Right cardiac atrium (tissue), 5 donors: ENCODE data around the gene PRKCA. TPM values are rescaled to one million over a fixed set of nuclear protein-coding genes. Genes with fewer than 3 reads are reported as not detected.

Source experiments
- ATAC-seq, 2 donors: fragments of 200-7000 bp; cut with Tn5 transposase; one replicate each; pipeline versions ENCODE4 v1.8.0 to v1.9.1; 2020; ENCODE audit warnings: moderate library complexity in 2 of 2, mild to moderate bottlenecking in 1 of 2
- DNase-seq, 3 donors: peaks; one replicate each; pipeline ENCODE4 v3.0.0-alpha.2; 2020
- H3K27ac ChIP-seq: one replicate; pipeline ENCODE4 v1.5.1; 2013; ENCODE audit warnings: mild to moderate bottlenecking, low read length, control low read depth, moderate library complexity
- H3K27me3 ChIP-seq: one replicate; pipeline ENCODE4 v1.6.1; 2013; ENCODE audit not compliant: control insufficient read depth, insufficient read depth
- H3K4me1 ChIP-seq: one replicate; pipeline ENCODE4 v1.6.1; 2013; ENCODE audit warnings: low read length; ENCODE audit not compliant: control insufficient read depth, insufficient read depth
- H3K4me3 ChIP-seq: one replicate; pipeline ENCODE4 v1.5.1; 2013; ENCODE audit warnings: low read length, control low read depth
- H3K9me3 ChIP-seq: one replicate; pipeline ENCODE4 v1.6.1; 2013; ENCODE audit warnings: low read length; ENCODE audit not compliant: control insufficient read depth
- WGBS: extraction: QIAGEN DNeasy Blood & Tissue Kit; methylation state at CpG from one replicate; pipeline ENCODE4 v1.1.7; 2013; 5-methylcytosine and 5-hydroxymethylcytosine counted together
- intact Hi-C, 4 donors: fragments of 100-400 bp; cut with DNase I; formaldehyde crosslinking; loops; one replicate each; pipeline versions ENCODE4 v1.11.0 to v1.14.0; 2022 to 2023
- polyA plus RNA-seq: library from polyadenylated mRNA; stranded (reverse); fragments of 200-250 nt; gene quantifications from one replicate; pipeline ENCODE4 v1.2.3, GENCODE V29; 2013
- total RNA-seq, 4 donors: library from RNA; stranded (reverse); fragmentation: NEBNext Ultra II Directional; extraction: Animal tissue kit (Norgen Biotek cat#: 25700); gene quantifications; one replicate each; pipeline ENCODE4 v1.2.1, GENCODE V29; 2021
- donor health status: healthy with polysubstance abuse.
- donor health status: DM: no; HTN: yes; CAD: no.
- donor health status: DM: no; HTN: no; CAD: no.
- donor health status: DM: no; HTN: yes; CAD: no; lungs with severe emphysema.
- donor health status: DM: yes; HTN: yes; CAD: no.

PRKCA gene
- total and polyA plus RNA-seq, 5 donors, result 2.2 to 8.0 (median 6.8) TPM

- Histone ChIP-seq H3K4me3 (no peak overlapping the region), H3K9me3 (no peaks in the 10 kb centered on the region), H3K27ac (no peak overlapping the region), H3K4me1 (no peaks in the 10 kb centered on the region), H3K27me3 (no peaks in the 10 kb centered on the region)
- DNase-seq (no peak), ATAC-seq (no peak)
- WGBS, result 79% methylated on average over 4 of the region's 4 CpGs
- intact Hi-C loops, result loop anchor here in 1 of 4 donors (10.0 kb wide), 1 partner anchor 318 kb away; no protein-coding TSS in a partner anchor
Observed at GRCh38 chr17:66573078-66573477, 270.7 kb downstream of the PRKCA start.

DNA sequence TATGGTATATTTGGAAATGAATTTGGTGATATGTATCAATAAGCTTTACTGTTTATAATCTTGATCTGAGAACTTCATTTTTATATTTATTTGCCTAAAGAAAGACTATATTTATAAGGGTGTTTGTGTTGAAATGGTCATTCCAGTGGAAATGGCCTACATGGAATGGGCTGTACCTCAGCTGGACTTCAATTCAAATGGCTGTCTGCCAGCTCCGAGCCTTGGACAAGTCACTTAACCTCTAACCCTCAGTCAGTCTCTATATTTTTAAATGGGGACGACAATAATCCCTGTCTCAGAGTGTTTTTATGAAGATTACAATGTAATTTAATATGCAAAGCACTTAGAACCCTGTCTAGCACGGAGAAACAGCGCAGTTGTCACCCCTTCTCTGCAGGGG, 271.7 kb downstream of the PRKCA start:
- WGBS, result 69% methylated on average over 4 of the region's 4 CpGs
- no peak overlapping the region for H3K27ac ChIP-seq
- H3K27me3 ChIP-seq, result no peaks in the 10 kb centered on the region
- no peak for DNase-seq
- no peak for ATAC-seq
- H3K4me1 ChIP-seq, result no peaks in the 10 kb centered on the region
- intact Hi-C loops, result loop anchor here in 1 of 4 donors (10.0 kb wide), 1 partner anchor 319 kb away; no protein-coding TSS in a partner anchor
- H3K4me3 ChIP-seq, result no peak overlapping the region
- H3K9me3 ChIP-seq, result no peaks in the 10 kb centered on the region

- Histone ChIP-seq H3K27me3 (no peaks in the 10 kb centered on the region), H3K4me1 (no peaks in the 10 kb centered on the region), H3K9me3 (no peaks in the 10 kb centered on the region), H3K27ac (no peak overlapping the region), H3K4me3 (no peak overlapping the region)
- DNase-seq (no peak), ATAC-seq (no peak)
- WGBS, result 83% methylated on average over 6 of the region's 6 CpGs
- intact Hi-C loops, result loop anchor here in 1 of 4 donors (10.0 kb wide), 1 partner anchor 322 kb away; no protein-coding TSS in a partner anchor
Observed at GRCh38 chr17:66576473-66576872, 274.1 kb downstream of the PRKCA start.

- Histone ChIP-seq H3K4me1 (no peaks in the 10 kb centered on the region), H3K9me3 (no peaks in the 10 kb centered on the region), H3K4me3 (no peak overlapping the region), H3K27ac (no peak overlapping the region), H3K27me3 (no peaks in the 10 kb centered on the region)
- intact Hi-C loops, result loop anchor here in 1 of 4 donors (10.0 kb wide), 1 partner anchor 322 kb away; no protein-coding TSS in a partner anchor
- no peak for DNase-seq
- no peak for ATAC-seq
- WGBS, result 85% methylated on average over 8 of the region's 8 CpGs
Observed at GRCh38 chr17:66577041-66577440, 274.6 kb downstream of the PRKCA start.

DNA sequence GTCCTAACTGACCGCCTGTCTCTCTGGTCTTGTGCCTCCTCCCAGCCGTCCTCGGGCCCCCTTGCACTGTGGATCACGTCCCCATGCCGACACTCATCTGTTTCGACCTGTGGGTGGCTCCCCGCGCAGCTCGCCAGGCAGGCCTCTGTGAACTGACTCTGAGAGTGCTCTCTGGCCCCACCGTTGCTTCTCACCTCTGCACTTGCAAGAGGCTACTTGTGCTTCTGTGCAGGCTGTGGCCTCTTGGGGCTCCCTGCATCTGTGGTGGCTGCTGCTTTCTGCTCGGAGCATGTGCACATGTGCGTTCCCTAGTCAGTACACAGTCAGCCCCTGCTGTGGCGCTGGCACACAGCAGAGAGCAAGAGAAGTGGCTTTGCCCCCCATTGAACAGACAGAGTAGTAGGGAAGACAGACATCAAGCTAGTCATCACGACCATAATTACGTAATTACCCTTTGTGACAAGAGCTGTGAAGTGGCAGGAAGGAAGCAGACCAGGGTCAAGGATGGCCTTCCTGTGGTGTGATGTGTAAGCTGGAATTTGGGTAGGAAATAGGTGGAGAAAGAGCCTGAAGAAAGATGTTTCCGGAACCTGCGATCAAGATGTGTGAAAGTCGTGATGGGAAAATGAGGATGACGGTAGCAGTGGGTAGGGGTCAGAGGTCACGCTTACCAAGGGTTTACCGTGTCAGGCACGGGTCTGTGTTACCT, 276.5 kb downstream of the PRKCA start:
- ATAC-seq, result no peak
- DNase-seq, result no peak
- WGBS, result 79% methylated on average over 22 of the region's 22 CpGs
- Histone ChIP-seq H3K27me3 (no peaks in the 10 kb centered on the region), H3K27ac (no peak overlapping the region), H3K4me3 (no peak overlapping the region), H3K4me1 (no peaks in the 10 kb centered on the region), H3K9me3 (no peaks in the 10 kb centered on the region)
- intact Hi-C loops, result loop anchor here in 1 of 4 donors (10.0 kb wide), 1 partner anchor 324 kb away; no protein-coding TSS in a partner anchor

DNA sequence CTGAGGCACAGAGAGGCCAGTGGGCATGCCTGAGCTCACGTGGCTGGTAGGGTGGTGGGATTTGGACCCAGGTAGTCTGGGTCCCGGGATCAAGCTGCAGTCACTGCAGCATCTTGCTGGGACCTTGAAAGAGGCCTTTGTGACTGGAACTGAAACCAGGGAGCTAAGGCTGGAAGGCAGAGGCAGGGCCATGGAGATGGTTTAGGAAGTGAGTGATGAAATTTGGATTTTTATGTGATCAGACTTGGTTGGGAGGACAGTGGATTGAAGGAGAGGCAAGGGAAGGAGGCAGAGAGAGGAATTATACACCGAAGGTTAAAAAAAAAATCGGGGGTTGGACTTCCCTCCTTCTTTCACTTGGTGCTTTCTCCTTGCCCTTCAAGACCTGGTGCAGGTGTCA, 277.1 kb downstream of the PRKCA start:
- DNase-seq, result no peak
- Histone ChIP-seq H3K27ac (no peak overlapping the region), H3K27me3 (no peaks in the 10 kb centered on the region), H3K4me1 (no peaks in the 10 kb centered on the region), H3K4me3 (no peak overlapping the region), H3K9me3 (no peaks in the 10 kb centered on the region)
- ATAC-seq, result no peak
- 84% methylated on average over 4 of the region's 4 CpGs for WGBS
- intact Hi-C loops, result loop anchor here in 1 of 4 donors (10.0 kb wide), 1 partner anchor 325 kb away; no protein-coding TSS in a partner anchor

GRCh38 chr17:66580184-66580955, 278.0 kb downstream of the PRKCA start:
- WGBS, result 48% methylated on average over 15 of the region's 15 CpGs
- intact Hi-C loops, result no loop called here
- ATAC-seq, result peak; percentile 57 to 86
- DNase-seq, result peak; percentile 39 to 78 (median 73)
- Histone ChIP-seq H3K27ac (no peak overlapping the region), H3K27me3 (no peaks in the 10 kb centered on the region), H3K9me3 (no peaks in the 10 kb centered on the region), H3K4me1 (no peaks in the 10 kb centered on the region), H3K4me3 (no peak overlapping the region)

DNA sequence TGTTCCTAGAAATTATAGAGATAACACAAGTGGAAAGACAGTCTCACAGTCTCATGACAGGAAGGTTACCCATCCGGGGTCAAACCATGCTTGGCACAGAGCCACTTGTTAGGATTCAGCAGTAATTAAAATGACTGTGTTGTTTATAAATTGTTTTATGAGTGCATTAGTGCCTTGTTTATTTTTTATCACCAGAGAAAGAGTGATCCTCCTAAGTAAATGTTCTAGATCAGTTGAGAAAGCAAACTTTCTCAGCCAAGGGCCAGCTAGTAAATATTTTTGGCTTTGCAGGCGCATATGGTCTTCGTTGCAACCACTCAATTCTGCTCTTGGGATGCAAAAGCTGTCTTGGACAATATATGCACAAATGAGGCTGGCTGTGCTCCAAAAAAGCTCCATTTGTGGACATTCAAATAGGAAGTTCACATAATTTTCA, 278.6 kb downstream of the PRKCA start:
- intact Hi-C loops, result no loop called here
- H3K4me1 ChIP-seq, result no peaks in the 10 kb centered on the region
- H3K4me3 ChIP-seq, result no peak overlapping the region
- H3K27ac ChIP-seq, result no peak overlapping the region
- ATAC-seq, result no peak
- DNase-seq, result no peak
- WGBS, result 39% methylated on average over 3 of the region's 3 CpGs
- H3K9me3 ChIP-seq, result no peaks in the 10 kb centered on the region
- no peaks in the 10 kb centered on the region for H3K27me3 ChIP-seq

DNA sequence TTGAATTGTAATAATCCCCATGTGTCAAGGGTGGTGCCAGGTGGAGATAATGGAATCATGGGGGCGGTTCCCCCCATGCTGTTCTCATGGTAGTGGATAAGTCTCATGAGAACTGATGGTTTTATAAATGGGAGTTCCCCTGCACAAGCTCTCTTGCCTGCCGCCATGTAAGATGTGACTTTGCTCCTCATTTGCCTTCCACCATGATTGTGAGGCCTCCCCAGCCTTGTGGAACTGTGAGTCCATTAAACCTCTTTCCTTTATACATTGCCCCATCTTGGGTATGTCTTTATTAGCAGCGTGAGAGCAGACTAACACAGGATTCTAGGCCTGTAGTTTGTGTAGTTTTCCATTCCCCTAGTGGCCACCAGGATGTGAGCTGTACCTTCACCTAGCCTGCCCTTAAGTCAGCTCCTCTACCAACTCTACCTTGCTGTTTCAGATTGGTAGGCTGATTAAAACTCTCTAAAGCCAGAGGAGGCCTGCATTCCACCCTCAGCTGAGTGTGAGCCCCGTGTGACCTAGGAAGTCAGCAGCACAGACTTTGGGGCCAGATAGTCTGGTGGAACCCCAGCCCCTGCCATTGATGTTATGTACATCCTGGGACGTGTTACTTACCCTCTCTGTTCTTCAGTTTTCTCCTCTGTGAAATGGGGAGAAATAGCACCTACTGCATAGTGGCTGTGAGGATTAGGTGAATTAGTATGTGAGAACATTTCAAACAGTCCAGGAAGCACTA, 280.1 kb downstream of the PRKCA start:
- intact Hi-C loops, result no loop called here
- Histone ChIP-seq H3K9me3 (no peaks in the 10 kb centered on the region), H3K4me1 (no peaks in the 10 kb centered on the region), H3K27ac (no peak overlapping the region), H3K4me3 (no peak overlapping the region), H3K27me3 (no peaks in the 10 kb centered on the region)
- DNase-seq (no peak), ATAC-seq (no peak)
- 96% methylated on average over 5 of the region's 5 CpGs for WGBS

GRCh38 chr17:66583112-66583748, 280.8 kb downstream of the PRKCA start:
- H3K9me3 ChIP-seq, result no peaks in the 10 kb centered on the region
- 75% methylated on average over 4 of the region's 4 CpGs for WGBS
- DNase-seq (no peak), ATAC-seq (no peak)
- H3K4me3 ChIP-seq, result no peak overlapping the region
- no peaks in the 10 kb centered on the region for H3K4me1 ChIP-seq
- H3K27ac ChIP-seq, result no peak overlapping the region
- H3K27me3 ChIP-seq, result no peaks in the 10 kb centered on the region
- intact Hi-C loops, result no loop called here
